SU-DHL-6 (cell line): ENCODE results near the gene ZNF184.

Source experiments
- H2AFZ ChIP-seq: fragments of 200-600 bp; sonication (generic); 2 replicates; pipeline ENCODE4 v1.6.1; 2014; ENCODE audit warnings: low read depth, mild to moderate bottlenecking, moderate library complexity, mixed read lengths, antibody characterized with exemption, low read length; ENCODE audit not compliant: severe bottlenecking
- H3F3A ChIP-seq: fragments of 200-600 bp; shearing (Covaris generic); 2 replicates; pipeline ENCODE4 v1.6.0; 2016; ENCODE audit warnings: antibody characterized with exemption, mild to moderate bottlenecking; ENCODE audit not compliant: insufficient read depth
- H3K27ac ChIP-seq: fragments of 200-600 bp; sonication (generic); 2 replicates; pipeline ENCODE4 v1.5.1; 2016; ENCODE audit warnings: low read depth, mild to moderate bottlenecking, low read length, moderate library complexity, mixed read lengths
- H3K27me3 ChIP-seq: fragments of 200-600 bp; sonication (generic), shearing (Covaris generic); 2 replicates; pipeline ENCODE4 v1.6.0; 2014; ENCODE audit warnings: mild to moderate bottlenecking, low read length
- H3K36me3 ChIP-seq: fragments of 200-600 bp; sonication (generic); 2 replicates; pipeline ENCODE4 v1.6.1; 2014; ENCODE audit warnings: mild to moderate bottlenecking, low read length, mixed read lengths
- H3K4me2 ChIP-seq: fragments of 300-600, 200-600 bp; shearing (Covaris generic), sonication (generic); 2 replicates; pipeline ENCODE4 v1.6.0; 2014; ENCODE audit warnings: low read length, low read depth, mild to moderate bottlenecking; ENCODE audit not compliant: poor library complexity, severe bottlenecking
- H3K4me3 ChIP-seq: fragments of 200-600 bp; sonication (generic); 2 replicates; pipeline ENCODE4 v1.5.1; 2014; ENCODE audit warnings: antibody characterized with exemption, low read length, mild to moderate bottlenecking, mixed read lengths; ENCODE audit not compliant: insufficient read depth, poor library complexity, severe bottlenecking
- H3K79me2 ChIP-seq: fragments of 200-600 bp; sonication (generic); 2 replicates; pipeline ENCODE4 v1.6.1; 2014; ENCODE audit warnings: mild to moderate bottlenecking, low read length, moderate library complexity; ENCODE audit not compliant: insufficient read depth
- H3K9ac ChIP-seq: fragments of 200-600 bp; sonication (generic); 2 replicates; pipeline ENCODE4 v1.7.0; 2014; ENCODE audit warnings: mild to moderate bottlenecking, low read length
- H3K9me2 ChIP-seq: fragments of 200-600 bp; sonication (generic); replicated peaks from 2 replicates; pipeline ENCODE4 v1.6.1; 2014; ENCODE audit warnings: low read length; ENCODE audit not compliant: insufficient read depth
- H3K9me3 ChIP-seq: fragments of 200-600 bp; sonication (generic); 2 replicates; pipeline ENCODE4 v1.6.1; 2014; ENCODE audit warnings: low read length, mixed read lengths; ENCODE audit not compliant: insufficient read depth
- H4K20me1 ChIP-seq: fragments of 200-600 bp; sonication (generic); 2 replicates; pipeline ENCODE4 v1.6.1; 2014; ENCODE audit warnings: low read depth, mild to moderate bottlenecking, antibody characterized with exemption, low read length, moderate library complexity, mixed read lengths
- EZH2phosphoT487 ChIP-seq: fragments of 200-600 bp; sonication (generic), shearing (Covaris generic); conservative IDR thresholded peaks from 2 replicates; pipeline ENCODE4 v1.6.1; 2018; ENCODE audit warnings: mild to moderate bottlenecking, antibody characterized with exemption, low read length, moderate library complexity, mixed read lengths
- TF ChIP-seq, protein P1 (sequence below): fragments of 200-600 bp; sonication (generic); IDR thresholded peaks from one replicate; pipeline ENCODE4 v1.5.1; 2017; ENCODE audit warnings: antibody characterized with exemption, mild to moderate bottlenecking, low read length, moderate library complexity; ENCODE audit not compliant: insufficient read depth, poor library complexity, severe bottlenecking

Gene ZNF184

GRCh38 chr6:27495386-27496135 is 22.7 kb upstream of the ZNF184 start:
- no peaks in the 10 kb centered on the region for H3F3A ChIP-seq
- no peak overlapping the region for H3K4me2 ChIP-seq
- H4K20me1 ChIP-seq: no peaks in the 10 kb centered on the region
- H3K9me2 ChIP-seq: no peaks in the 10 kb centered on the region
- TF ChIP-seq, protein P1, sequence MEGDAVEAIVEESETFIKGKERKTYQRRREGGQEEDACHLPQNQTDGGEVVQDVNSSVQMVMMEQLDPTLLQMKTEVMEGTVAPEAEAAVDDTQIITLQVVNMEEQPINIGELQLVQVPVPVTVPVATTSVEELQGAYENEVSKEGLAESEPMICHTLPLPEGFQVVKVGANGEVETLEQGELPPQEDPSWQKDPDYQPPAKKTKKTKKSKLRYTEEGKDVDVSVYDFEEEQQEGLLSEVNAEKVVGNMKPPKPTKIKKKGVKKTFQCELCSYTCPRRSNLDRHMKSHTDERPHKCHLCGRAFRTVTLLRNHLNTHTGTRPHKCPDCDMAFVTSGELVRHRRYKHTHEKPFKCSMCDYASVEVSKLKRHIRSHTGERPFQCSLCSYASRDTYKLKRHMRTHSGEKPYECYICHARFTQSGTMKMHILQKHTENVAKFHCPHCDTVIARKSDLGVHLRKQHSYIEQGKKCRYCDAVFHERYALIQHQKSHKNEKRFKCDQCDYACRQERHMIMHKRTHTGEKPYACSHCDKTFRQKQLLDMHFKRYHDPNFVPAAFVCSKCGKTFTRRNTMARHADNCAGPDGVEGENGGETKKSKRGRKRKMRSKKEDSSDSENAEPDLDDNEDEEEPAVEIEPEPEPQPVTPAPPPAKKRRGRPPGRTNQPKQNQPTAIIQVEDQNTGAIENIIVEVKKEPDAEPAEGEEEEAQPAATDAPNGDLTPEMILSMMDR: no peak
- TF ChIP-seq EZH2phosphoT487: no peak
- no peak overlapping the region for H3K27ac ChIP-seq
- H3K9me3 ChIP-seq: no peaks in the 10 kb centered on the region
- no peak overlapping the region for H2AFZ ChIP-seq
- no peaks in the 10 kb centered on the region for H3K27me3 ChIP-seq
- no peaks in the 10 kb centered on the region for H3K79me2 ChIP-seq
- no peaks in the 10 kb centered on the region for H3K36me3 ChIP-seq
- no peak overlapping the region for H3K4me3 ChIP-seq
- H3K9ac ChIP-seq: no peak overlapping the region

GRCh38 chr6:27494987-27495385 is 22.1 kb upstream of the ZNF184 start:
- TF ChIP-seq, protein P1: no peak
- no peak for TF ChIP-seq EZH2phosphoT487
- no peak overlapping the region for H3K27ac ChIP-seq
- H3K9me3 ChIP-seq: no peaks in the 10 kb centered on the region
- H3K27me3 ChIP-seq: no peaks in the 10 kb centered on the region
- H3K36me3 ChIP-seq: no peaks in the 10 kb centered on the region
- H2AFZ ChIP-seq: no peak overlapping the region
- H3K9me2 ChIP-seq: no peaks in the 10 kb centered on the region
- H3F3A ChIP-seq: no peaks in the 10 kb centered on the region
- H3K4me2 ChIP-seq: no peak overlapping the region
- no peak overlapping the region for H3K4me3 ChIP-seq
- no peak overlapping the region for H3K9ac ChIP-seq
- H4K20me1 ChIP-seq: no peaks in the 10 kb centered on the region
- no peaks in the 10 kb centered on the region for H3K79me2 ChIP-seq

GRCh38 chr6:27494103-27494502 is 21.2 kb upstream of the ZNF184 start:
- H3K4me3 ChIP-seq: no peak overlapping the region
- no peaks in the 10 kb centered on the region for H3K9me3 ChIP-seq
- no peaks in the 10 kb centered on the region for H3F3A ChIP-seq
- TF ChIP-seq, protein P1: no peak
- no peak for TF ChIP-seq EZH2phosphoT487
- no peak overlapping the region for H3K27ac ChIP-seq
- no peaks in the 10 kb centered on the region for H3K36me3 ChIP-seq
- no peaks in the 10 kb centered on the region for H3K27me3 ChIP-seq
- H3K9ac ChIP-seq: no peak overlapping the region
- no peak overlapping the region for H3K4me2 ChIP-seq
- no peaks in the 10 kb centered on the region for H4K20me1 ChIP-seq
- no peak overlapping the region for H2AFZ ChIP-seq
- no peaks in the 10 kb centered on the region for H3K9me2 ChIP-seq
- no peaks in the 10 kb centered on the region for H3K79me2 ChIP-seq
